Karpas-422 (cell line): ENCODE measurements around the gene TMEM51. TPM values are rescaled to one million over a fixed set of nuclear protein-coding genes. Genes with fewer than 3 reads are reported as not detected.

Experiments
- DNase-seq: peaks from one replicate; pipeline ENCODE4 v3.0.0-alpha.2; 2015
- H2AFZ ChIP-seq: fragments of 200-600 bp; sonication (generic); 2 replicates; pipeline ENCODE4 v1.6.1; 2014; ENCODE audit warnings: antibody characterized with exemption, low read length, mixed read lengths
- H3K27ac ChIP-seq: fragments of 200-600 bp; sonication (generic); 2 replicates; pipeline ENCODE4 v1.5.1; 2014; ENCODE audit warnings: mild to moderate bottlenecking, low read length, moderate library complexity
- H3K27me3 ChIP-seq: fragments of 200-600 bp; sonication (generic); 2 replicates; pipeline ENCODE4 v1.6.1; 2014; ENCODE audit warnings: low read length, mixed read lengths
- H3K36me3 ChIP-seq: fragments of 200-600 bp; sonication (generic); 2 replicates; pipeline ENCODE4 v1.6.1; 2014; ENCODE audit warnings: low read length, mixed read lengths; ENCODE audit not compliant: insufficient read depth
- H3K4me1 ChIP-seq: fragments of 200-600 bp; sonication (generic); 2 replicates; pipeline ENCODE4 v1.6.1; 2014; ENCODE audit warnings: mild to moderate bottlenecking, low read length, mixed read lengths
- H3K4me2 ChIP-seq: fragments of 200-600 bp; sonication (generic); 2 replicates; pipeline ENCODE4 v1.6.1; 2014; ENCODE audit warnings: low read length, low read depth, mild to moderate bottlenecking; ENCODE audit not compliant: poor library complexity, severe bottlenecking
- H3K4me3 ChIP-seq: fragments of 200-600 bp; sonication (generic); 2 replicates; pipeline ENCODE4 v1.5.1; 2014; ENCODE audit warnings: mild to moderate bottlenecking, antibody characterized with exemption, low read length, mixed read lengths
- H3K79me2 ChIP-seq: fragments of 200-600 bp; sonication (generic); 2 replicates; pipeline ENCODE4 v1.6.1; 2014; ENCODE audit warnings: mild to moderate bottlenecking, low read length, mixed read lengths
- H3K9ac ChIP-seq: fragments of 200-600 bp; sonication (generic); 2 replicates; pipeline ENCODE4 v1.6.0; 2014; ENCODE audit warnings: low read length
- H3K9me2 ChIP-seq: fragments of 200-600 bp; sonication (generic), shearing (Covaris generic); replicated peaks from 2 replicates; pipeline ENCODE4 v1.6.0; 2014; ENCODE audit warnings: mild to moderate bottlenecking, low read length, moderate library complexity; ENCODE audit not compliant: insufficient read depth
- H3K9me3 ChIP-seq: fragments of 300-700, 200-600 bp; sonication (generic); 2 replicates; pipeline ENCODE4 v1.6.1; 2014; ENCODE audit warnings: low read length, mixed read lengths
- H4K20me1 ChIP-seq: fragments of 200-600 bp; sonication (generic); 2 replicates; pipeline ENCODE4 v1.6.1; 2014; ENCODE audit warnings: mild to moderate bottlenecking, antibody characterized with exemption, low read length, low read depth; ENCODE audit not compliant: insufficient read depth
- total RNA-seq: library from RNA; depleted of rRNA; stranded (reverse); fragments of >200 nt; shearing (Covaris generic); gene quantifications from 2 replicates; pipeline ENCODE4 v1.2.3, GENCODE V29; 2014; ENCODE audit warnings: low replicate concordance

Gene TMEM51
- total RNA-seq, 1 experiment from 2014 or later: not detected

GRCh38 chr1:15187175-15188129 is 33.9 kb downstream of the TMEM51 start:
- Histone ChIP-seq H3K9me3 (no peaks in the 10 kb centered on the region), H4K20me1 (no peaks in the 10 kb centered on the region), H3K9me2 (no peaks in the 10 kb centered on the region), H3K4me1 (peaks cover 18% of the 10 kb centered on the region), H3K27me3 (no peaks in the 10 kb centered on the region), H2AFZ (no peak overlapping the region), H3K9ac (no peak overlapping the region), H3K27ac (no peak overlapping the region), H3K36me3 (no peaks in the 10 kb centered on the region), H3K4me2 (no peak overlapping the region), H3K79me2 (no peaks in the 10 kb centered on the region), H3K4me3 (no peak overlapping the region)
- no peak for DNase-seq

- H3K9ac ChIP-seq: no peak overlapping the region
- no peaks in the 10 kb centered on the region; the same call in 1 of the 2 replicates for H4K20me1 ChIP-seq
- H3K4me1 ChIP-seq: peaks cover 25% of the 10 kb centered on the region
- H3K4me3 ChIP-seq: no peak overlapping the region
- H3K79me2 ChIP-seq: no peaks in the 10 kb centered on the region
- no peak overlapping the region for H3K27ac ChIP-seq
- no peak overlapping the region for H2AFZ ChIP-seq
- no peaks in the 10 kb centered on the region for H3K36me3 ChIP-seq
- no peaks in the 10 kb centered on the region for H3K9me2 ChIP-seq
- no peak overlapping the region for H3K4me2 ChIP-seq
- no peak for DNase-seq
- no peaks in the 10 kb centered on the region for H3K27me3 ChIP-seq
- no peaks in the 10 kb centered on the region for H3K9me3 ChIP-seq
These were observed 34.6 kb downstream of the TMEM51 start for GRCh38 chr1:15188130-15188524.

GRCh38 chr1:15188678-15189077 is 35.1 kb downstream of the TMEM51 start:
- no peak overlapping the region for H3K27ac ChIP-seq
- H3K9me2 ChIP-seq: no peaks in the 10 kb centered on the region
- DNase-seq: no peak
- H3K4me1 ChIP-seq: peaks cover 28% of the 10 kb centered on the region
- no peak overlapping the region for H3K4me3 ChIP-seq
- no peaks in the 10 kb centered on the region for H3K36me3 ChIP-seq
- H3K9ac ChIP-seq: no peak overlapping the region
- no peak overlapping the region for H3K4me2 ChIP-seq
- H2AFZ ChIP-seq: no peak overlapping the region
- no peaks in the 10 kb centered on the region; the same call in 1 of the 2 replicates for H4K20me1 ChIP-seq
- H3K27me3 ChIP-seq: no peaks in the 10 kb centered on the region
- H3K9me3 ChIP-seq: no peaks in the 10 kb centered on the region
- H3K79me2 ChIP-seq: no peaks in the 10 kb centered on the region

- Histone ChIP-seq H4K20me1 (no peaks in the 10 kb centered on the region; the same call in 1 of the 2 replicates), H3K36me3 (no peaks in the 10 kb centered on the region), H3K9me3 (no peaks in the 10 kb centered on the region), H3K4me3 (no peak overlapping the region), H3K9me2 (no peaks in the 10 kb centered on the region), H2AFZ (no peak overlapping the region), H3K79me2 (no peaks in the 10 kb centered on the region), H3K4me2 (no peak overlapping the region), H3K27me3 (no peaks in the 10 kb centered on the region), H3K27ac (no peak overlapping the region), H3K4me1 (peaks cover 28% of the 10 kb centered on the region), H3K9ac (no peak overlapping the region)
- no peak for DNase-seq
These were observed 36.3 kb downstream of the TMEM51 start for GRCh38 chr1:15189692-15190370.

- H3K27me3 ChIP-seq: no peaks in the 10 kb centered on the region
- no peak overlapping the region for H3K4me2 ChIP-seq
- no peak for DNase-seq
- peaks cover 28% of the 10 kb centered on the region for H3K4me1 ChIP-seq
- no peak overlapping the region for H3K27ac ChIP-seq
- no peak overlapping the region for H3K9ac ChIP-seq
- H3K9me3 ChIP-seq: no peaks in the 10 kb centered on the region
- no peaks in the 10 kb centered on the region for H3K36me3 ChIP-seq
- H3K79me2 ChIP-seq: no peaks in the 10 kb centered on the region
- no peaks in the 10 kb centered on the region; the same call in 1 of the 2 replicates for H4K20me1 ChIP-seq
- no peaks in the 10 kb centered on the region for H3K9me2 ChIP-seq
- no peak overlapping the region for H2AFZ ChIP-seq
- H3K4me3 ChIP-seq: no peak overlapping the region
These were observed 37.7 kb downstream of the TMEM51 start for GRCh38 chr1:15191267-15191666.

GRCh38 chr1:15191770-15192169 is 38.2 kb downstream of the TMEM51 start:
- Histone ChIP-seq H3K9me2 (no peaks in the 10 kb centered on the region), H3K4me3 (no peak overlapping the region), H3K79me2 (no peaks in the 10 kb centered on the region), H3K4me2 (no peak overlapping the region), H4K20me1 (no peaks in the 10 kb centered on the region; the same call in 1 of the 2 replicates), H3K36me3 (no peaks in the 10 kb centered on the region), H3K9ac (no peak overlapping the region), H3K9me3 (no peaks in the 10 kb centered on the region), H3K27ac (no peak overlapping the region), H2AFZ (no peak overlapping the region), H3K4me1 (peaks cover 28% of the 10 kb centered on the region), H3K27me3 (no peaks in the 10 kb centered on the region)
- no peak for DNase-seq

GRCh38 chr1:15192916-15193550 is 39.5 kb downstream of the TMEM51 start:
- Histone ChIP-seq H3K9me2 (no peaks in the 10 kb centered on the region), H2AFZ (no peak overlapping the region), H3K27me3 (no peaks in the 10 kb centered on the region), H3K4me2 (peak overlapping the region; percentile 60), H3K36me3 (no peaks in the 10 kb centered on the region), H3K9ac (0 out of 2 replicates have a peak overlapping the region, but pooled peaks have one; percentile 17), H3K4me1 (peaks cover 28% of the 10 kb centered on the region), H3K27ac (no peak overlapping the region), H3K79me2 (no peaks in the 10 kb centered on the region), H3K4me3 (peak overlapping the region; percentile 27; the same call in 1 of the 2 replicates), H3K9me3 (no peaks in the 10 kb centered on the region), H4K20me1 (no peaks in the 10 kb centered on the region; the same call in 1 of the 2 replicates)
- DNase-seq: peak; percentile 75
